ENCODE results near the gene OR14C36.

DNA sequence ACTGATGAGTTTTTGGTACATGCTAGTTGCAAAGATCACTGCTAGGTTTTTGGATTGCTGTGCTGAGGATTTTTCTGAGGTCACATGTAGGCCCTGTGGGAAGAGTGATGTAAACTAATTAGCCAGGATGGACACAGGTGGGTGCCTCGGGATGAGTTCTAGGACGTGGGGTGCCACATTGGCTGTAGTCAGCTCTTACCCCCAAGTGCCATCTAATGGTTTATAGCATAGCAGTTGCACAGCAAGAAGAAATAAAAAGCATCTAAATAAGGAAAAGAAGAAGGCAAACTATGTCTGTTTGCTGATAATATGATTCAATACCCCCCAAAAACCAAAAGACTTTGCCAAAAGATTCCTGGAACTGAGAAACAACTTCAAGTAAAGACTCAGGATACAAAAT is 44.5 kb downstream of the OR14C36 start:
- TF ChIP-seq, protein P1, sequence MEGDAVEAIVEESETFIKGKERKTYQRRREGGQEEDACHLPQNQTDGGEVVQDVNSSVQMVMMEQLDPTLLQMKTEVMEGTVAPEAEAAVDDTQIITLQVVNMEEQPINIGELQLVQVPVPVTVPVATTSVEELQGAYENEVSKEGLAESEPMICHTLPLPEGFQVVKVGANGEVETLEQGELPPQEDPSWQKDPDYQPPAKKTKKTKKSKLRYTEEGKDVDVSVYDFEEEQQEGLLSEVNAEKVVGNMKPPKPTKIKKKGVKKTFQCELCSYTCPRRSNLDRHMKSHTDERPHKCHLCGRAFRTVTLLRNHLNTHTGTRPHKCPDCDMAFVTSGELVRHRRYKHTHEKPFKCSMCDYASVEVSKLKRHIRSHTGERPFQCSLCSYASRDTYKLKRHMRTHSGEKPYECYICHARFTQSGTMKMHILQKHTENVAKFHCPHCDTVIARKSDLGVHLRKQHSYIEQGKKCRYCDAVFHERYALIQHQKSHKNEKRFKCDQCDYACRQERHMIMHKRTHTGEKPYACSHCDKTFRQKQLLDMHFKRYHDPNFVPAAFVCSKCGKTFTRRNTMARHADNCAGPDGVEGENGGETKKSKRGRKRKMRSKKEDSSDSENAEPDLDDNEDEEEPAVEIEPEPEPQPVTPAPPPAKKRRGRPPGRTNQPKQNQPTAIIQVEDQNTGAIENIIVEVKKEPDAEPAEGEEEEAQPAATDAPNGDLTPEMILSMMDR (IDR thresholded peaks at IDR 0.05 in 2 of 3, conservative IDR thresholded peaks at IDR 0.05 in 1 of 3; ENCODE audit: borderline replicate concordance in 1 of 3, insufficient read depth in 1 of 3, low read depth in 2 of 3, low read length in 2 of 3), result no peak
- TF ChIP-seq SIN3A (IDR thresholded peaks at IDR 0.05; ENCODE audit: low read depth) (no peak), POLR2A (IDR thresholded peaks at IDR 0.05; ENCODE audit: borderline replicate concordance, extremely low read depth, insufficient read depth, insufficient read length) (no peak), SP1 (IDR thresholded peaks at IDR 0.05; ENCODE audit: low read depth) (no peak), REST (IDR thresholded peaks at IDR 0.05; ENCODE audit: low read depth) (no peak), ELF1 (IDR thresholded peaks at IDR 0.05; ENCODE audit: borderline replicate concordance, low read depth) (no peak), POLR2AphosphoS5 (IDR thresholded peaks at IDR 0.05; ENCODE audit: low read depth, low read length) (no peak), EZH2 (IDR thresholded peaks at IDR 0.05) (no peak), EGR1 (IDR thresholded peaks at IDR 0.05; ENCODE audit: low read depth) (no peak)
- TF ChIP-seq, protein P2, sequence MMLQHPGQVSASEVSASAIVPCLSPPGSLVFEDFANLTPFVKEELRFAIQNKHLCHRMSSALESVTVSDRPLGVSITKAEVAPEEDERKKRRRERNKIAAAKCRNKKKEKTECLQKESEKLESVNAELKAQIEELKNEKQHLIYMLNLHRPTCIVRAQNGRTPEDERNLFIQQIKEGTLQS (IDR thresholded peaks at IDR 0.05), result no peak
- TF ChIP-seq, protein P3, sequence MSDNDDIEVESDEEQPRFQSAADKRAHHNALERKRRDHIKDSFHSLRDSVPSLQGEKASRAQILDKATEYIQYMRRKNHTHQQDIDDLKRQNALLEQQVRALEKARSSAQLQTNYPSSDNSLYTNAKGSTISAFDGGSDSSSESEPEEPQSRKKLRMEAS (IDR thresholded peaks at IDR 0.05), result no peak
- TF ChIP-seq, protein P4, sequence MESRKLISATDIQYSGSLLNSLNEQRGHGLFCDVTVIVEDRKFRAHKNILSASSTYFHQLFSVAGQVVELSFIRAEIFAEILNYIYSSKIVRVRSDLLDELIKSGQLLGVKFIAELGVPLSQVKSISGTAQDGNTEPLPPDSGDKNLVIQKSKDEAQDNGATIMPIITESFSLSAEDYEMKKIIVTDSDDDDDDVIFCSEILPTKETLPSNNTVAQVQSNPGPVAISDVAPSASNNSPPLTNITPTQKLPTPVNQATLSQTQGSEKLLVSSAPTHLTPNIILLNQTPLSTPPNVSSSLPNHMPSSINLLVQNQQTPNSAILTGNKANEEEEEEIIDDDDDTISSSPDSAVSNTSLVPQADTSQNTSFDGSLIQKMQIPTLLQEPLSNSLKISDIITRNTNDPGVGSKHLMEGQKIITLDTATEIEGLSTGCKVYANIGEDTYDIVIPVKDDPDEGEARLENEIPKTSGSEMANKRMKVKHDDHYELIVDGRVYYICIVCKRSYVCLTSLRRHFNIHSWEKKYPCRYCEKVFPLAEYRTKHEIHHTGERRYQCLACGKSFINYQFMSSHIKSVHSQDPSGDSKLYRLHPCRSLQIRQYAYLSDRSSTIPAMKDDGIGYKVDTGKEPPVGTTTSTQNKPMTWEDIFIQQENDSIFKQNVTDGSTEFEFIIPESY (IDR thresholded peaks at IDR 0.05; ENCODE audit: extremely low read depth, insufficient replicate concordance, low read length), result no peak
